NCI-H526 treated with DMSO at 0.1 percent for 48 hours (cell line): ENCODE data around the gene TLX3.
"Not testable (repeated sequence)": the region's sequence is repeated elsewhere in the genome, so short reads cannot be mapped to it uniquely, and the experiment has no call there.

Experiments
- DNase-seq: peaks from one replicate; lab custom pipeline; 2025; lab: John Stamatoyannopoulos, UW

The TLX3 gene

GRCh38 chr5:171323806-171324632 lies 15.0 kb downstream of the TLX3 start:
- DNase-seq, result no peak

- no peak for DNase-seq
Measured at GRCh38 chr5:171330021-171330420, 21.0 kb downstream of the TLX3 start.

DNA sequence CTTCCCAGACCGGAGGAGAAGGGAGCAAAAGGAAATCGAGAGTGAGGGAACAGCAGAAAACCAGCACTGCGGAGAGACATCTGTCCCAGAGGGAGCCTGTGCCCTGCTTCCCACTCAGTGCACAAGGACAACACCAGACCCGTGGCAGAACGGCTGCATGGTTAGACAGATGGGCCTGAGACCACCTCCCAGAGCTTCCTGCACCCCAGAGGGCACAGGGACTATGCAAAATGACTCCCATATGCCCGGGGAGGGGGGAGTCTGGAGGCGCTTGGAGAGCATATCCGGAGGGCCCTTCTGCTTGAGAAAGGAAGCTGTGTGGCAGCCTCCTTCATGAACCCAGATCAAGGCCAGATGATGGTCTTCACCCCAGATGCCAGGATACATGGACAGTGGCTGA lies 26.6 kb downstream of the TLX3 start:
- no peak for DNase-seq

DNA sequence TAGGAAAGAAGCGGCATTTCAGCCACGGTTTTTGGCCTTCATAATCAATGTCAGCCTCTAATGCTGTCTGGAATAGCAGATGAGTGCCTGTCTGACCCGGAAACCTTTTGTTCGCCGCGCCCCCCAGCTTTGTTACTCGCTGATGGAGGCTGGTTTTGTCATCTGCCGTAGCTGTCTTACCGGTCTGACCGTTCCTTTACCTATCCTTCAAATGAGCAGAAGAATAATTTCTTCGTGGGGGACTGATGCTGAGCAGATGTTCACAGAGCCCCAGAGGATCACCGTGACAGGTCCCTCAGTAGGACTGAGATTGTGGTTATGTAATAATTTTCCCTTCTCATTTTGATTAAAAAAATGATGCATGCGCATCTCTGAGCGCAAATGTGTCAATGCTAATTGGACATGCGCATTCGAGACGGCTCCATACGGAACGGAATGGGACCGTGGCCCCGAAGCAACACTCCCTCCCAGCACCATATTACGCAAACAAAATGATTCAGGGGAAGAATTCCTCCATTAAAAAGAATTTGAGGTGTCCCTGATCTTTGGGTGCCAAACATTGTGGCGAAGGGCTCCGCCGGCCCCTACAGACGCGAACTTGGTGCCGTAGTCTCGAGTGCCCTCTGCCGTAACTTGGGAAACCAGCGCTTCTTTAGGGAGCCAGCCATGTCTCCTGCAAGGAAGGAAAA lies 27.6 kb downstream of the TLX3 start:
- peak; percentile 25 for DNase-seq

DNA sequence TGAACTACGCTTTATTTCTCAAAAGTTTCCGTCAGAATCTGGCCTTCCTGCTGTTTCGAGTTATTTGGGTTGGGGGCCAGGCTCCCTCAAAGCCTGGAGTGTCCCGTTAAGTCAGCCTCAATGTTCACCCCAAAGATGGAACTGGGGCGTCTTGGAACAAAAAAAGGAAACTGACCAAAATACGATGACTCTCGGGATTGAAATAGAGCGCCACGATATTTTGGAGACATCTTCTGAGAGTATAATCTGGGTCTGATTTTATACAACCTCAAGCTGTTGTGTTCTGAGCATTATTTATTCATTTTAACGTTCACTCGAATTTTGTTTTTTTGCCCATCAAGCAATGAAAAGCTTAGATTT lies 28.1 kb downstream of the TLX3 start:
- no peak for DNase-seq

- DNase-seq, result no peak
Measured at GRCh38 chr5:171340042-171340441, 31.0 kb downstream of the TLX3 start.

DNA sequence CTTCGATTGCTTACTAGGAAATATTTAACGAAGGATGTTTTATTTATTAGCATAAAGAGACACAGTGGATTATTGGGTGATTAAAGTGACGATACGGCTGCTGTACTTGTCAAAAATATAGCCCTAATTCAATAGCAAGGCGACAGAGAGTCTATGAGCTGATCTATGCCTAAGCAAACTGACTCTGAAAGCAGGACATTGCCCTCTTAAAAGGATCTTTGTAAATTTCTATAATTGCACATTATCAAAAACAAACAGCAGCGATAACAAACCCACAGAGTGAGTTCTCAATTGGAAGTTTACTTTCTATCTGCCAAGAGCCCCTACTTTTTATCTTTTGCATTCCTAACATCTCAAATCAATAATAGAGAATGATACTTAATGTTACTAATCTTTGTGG lies 31.4 kb downstream of the TLX3 start:
- DNase-seq, result no peak

GRCh38 chr5:171342362-171343111 lies 33.5 kb downstream of the TLX3 start:
- peak; percentile 20 for DNase-seq

- DNase-seq, result no peak
Measured at GRCh38 chr5:171344936-171345608, 36.0 kb downstream of the TLX3 start.

GRCh38 chr5:171351536-171352073 lies 42.6 kb downstream of the TLX3 start:
- DNase-seq, result no peak

- no peak for DNase-seq
Measured at GRCh38 chr5:171355302-171355724, 46.3 kb downstream of the TLX3 start.

DNA sequence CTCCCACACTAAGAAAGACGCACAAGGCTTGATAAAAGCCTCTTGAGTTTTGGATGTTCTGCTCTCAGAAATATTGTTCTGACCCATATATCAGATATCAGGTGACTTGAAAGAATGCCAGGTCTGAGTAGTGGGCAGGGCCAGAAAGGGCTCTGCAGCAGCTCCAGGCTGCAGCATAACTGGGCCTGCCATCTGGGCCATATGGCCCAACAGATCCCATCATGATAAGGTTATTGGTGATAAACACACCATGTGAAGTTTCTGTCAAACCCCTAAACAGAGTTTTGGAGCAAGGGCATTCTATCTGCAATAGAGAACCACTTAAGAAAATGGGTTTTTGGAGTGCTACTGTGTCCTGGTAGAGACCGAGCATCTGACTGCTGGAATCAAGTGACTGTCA lies 48.8 kb downstream of the TLX3 start:
- no peak for DNase-seq

DNA sequence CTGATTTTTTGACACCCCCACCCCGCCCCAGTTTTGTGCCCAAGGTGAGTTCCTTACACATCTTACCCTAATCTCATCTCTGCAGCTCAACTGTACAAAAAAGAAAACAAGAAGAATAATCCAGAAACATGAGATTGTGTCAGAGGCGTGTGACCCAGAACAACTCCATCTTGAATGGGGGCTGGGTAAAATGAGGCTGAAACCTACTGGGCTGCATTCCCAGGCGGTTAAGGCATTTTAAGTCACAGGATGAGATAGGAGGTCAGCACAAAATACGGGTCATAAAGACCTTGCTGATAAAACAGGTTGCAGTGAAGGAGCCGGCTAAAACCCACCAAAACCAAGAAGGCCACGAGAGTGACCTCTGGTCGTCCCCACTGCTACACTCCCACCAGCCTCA lies 52.1 kb downstream of the TLX3 start:
- not testable (repeated sequence) for DNase-seq
